ENCODE results near the gene RIPK4.

Gene RIPK4

DNA sequence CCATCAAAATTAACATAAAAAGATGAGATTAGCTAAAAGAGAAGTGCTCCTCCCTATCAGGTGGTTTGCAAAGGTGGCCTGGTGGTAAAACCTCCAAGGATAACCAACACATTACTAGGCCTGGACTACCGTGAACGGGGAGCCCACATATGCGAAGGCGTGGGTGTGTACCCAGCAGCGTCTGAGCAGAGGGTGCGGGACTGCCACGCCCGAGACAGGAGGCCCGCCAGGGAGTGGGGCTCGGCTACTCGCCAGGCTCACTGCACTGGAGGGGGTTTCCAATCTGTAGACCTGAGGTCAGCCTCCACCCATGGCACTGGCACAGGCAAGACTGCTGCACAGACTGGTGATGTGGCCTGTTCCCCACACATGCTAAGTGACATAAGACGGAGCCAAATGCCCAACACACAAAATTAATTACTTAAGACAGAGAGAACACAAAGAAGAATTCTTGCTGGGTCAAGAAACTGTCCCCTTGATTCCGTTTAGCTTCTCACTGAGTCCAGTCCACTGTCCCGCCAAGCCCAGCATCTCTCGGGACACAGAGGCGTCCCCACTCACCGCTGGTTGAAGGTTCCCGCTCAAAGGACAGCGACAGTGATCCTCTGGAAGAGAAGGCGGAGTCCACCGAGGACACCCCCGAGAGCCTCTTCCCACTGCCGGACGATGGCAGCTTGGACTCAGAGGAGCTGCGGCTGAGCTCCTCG lies 23.4 kb downstream of the RIPK4 start:
- in situ Hi-C loops (cut with HindIII; ENCODE audit: low sequenced_read_pairs) = no loop called here

DNA sequence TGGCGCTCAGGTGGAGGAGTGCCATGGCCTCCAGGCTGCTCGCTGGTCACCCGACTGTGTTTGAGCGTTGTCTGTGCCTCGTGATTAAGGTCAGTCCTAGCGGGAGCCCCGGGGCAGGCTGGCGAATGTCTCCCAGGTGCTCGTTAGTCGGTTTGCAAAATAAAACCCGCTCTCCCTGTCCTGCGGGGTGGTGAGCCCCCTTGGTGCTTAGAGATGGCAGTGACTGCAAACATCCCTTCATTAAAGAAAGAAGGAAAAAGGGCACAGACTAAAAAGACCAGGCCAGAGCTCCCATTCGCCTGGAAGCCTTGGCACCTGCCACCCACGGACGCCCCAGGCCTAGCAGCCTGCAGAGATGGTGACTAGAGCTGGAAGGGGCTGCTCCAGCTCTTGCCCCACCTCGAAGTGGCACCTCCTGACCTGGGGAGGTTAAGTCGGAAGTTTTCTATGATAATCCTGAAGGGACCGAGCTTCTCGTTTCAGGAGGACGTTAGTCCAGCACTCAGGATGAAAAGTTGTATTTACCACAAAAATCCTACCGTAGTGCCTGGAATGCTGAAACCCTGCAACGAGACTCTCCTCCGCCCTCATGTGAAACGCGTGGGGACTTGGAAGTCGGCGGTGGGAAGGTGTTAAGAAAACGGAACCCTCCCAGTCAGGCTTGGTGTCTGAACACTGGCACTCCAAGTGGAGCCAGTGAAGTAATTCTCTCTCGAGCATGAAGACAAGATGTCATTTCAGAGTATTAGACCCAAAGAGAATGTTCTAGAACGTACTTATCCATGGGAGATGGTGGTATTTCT lies 24.6 kb downstream of the RIPK4 start:
- in situ Hi-C loops (cut with HindIII; ENCODE audit: low sequenced_read_pairs) = no loop called here

DNA sequence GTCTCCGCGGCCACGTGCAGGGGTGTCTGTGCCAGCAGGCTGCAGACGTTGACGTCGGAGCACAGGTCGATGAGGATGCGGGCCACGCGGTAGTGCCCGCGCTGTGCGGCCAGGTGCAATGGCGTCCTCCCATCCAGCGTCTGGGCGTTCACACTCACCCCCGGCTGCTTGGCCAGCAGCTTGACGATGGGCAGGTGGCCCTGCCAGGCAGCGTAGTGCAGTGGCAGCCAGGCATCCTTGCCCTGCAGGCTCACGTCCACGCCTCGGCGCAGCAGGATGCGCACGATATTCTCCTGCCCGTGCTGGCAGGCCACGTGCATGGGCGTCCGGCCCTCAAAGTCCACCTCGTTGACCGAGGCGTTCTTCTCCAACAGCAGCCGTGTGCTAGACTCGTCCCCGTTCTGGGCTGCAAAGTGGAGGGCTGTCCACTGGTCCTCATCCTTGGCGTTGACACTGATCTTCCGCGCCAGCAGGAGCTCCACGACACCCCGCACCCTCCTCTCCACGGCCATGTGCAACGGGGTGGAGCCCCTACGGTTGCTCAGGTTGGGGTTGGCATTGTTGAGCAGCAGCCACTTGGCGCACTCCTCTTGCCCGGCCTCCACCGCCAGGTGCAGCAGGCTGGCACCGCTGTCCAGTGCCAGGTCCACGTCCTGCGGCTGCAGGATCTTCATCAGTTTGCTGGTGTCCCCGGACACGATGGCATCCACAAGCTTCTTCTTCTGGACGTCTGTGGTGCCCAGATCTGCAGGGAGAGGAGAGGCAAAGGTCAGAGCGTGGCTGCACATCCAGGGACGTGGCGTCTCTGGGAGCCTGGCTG lies 25.4 kb downstream of the RIPK4 start:
- in situ Hi-C loops (cut with HindIII; ENCODE audit: low sequenced_read_pairs) = no loop called here

DNA sequence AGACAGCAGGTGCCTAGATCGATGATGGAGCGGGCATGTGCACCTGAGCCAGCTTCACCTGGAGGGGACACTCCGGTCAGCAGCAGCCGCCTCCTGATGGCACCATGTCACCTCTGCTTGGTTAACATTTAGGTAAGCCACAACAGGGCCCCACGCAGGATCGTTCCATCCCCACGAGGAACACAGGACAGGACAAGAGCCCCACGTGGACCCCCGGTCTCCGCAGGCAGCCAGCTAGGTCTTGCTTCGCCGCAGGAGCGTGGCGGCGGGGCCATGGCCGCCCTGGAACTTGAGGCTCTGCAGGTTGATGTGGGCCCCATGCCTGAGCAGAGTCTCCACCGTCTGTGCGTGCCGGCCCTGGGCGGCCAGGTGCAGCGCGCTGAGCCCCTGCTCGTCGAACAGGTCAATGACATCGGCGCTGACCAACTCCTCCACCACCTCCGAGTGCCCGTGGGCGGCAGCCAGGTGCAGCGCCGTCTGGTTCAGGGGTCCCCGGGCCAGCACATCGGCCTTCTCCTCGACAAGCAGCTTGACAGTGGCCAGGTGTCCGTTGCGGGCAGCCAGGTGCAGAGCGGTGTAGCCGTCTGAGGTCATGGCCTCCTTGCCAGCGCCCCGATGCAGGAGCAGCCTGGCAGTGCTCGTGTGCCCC lies 26.1 kb downstream of the RIPK4 start:
- in situ Hi-C loops (cut with HindIII; ENCODE audit: low sequenced_read_pairs) = no loop called here

DNA sequence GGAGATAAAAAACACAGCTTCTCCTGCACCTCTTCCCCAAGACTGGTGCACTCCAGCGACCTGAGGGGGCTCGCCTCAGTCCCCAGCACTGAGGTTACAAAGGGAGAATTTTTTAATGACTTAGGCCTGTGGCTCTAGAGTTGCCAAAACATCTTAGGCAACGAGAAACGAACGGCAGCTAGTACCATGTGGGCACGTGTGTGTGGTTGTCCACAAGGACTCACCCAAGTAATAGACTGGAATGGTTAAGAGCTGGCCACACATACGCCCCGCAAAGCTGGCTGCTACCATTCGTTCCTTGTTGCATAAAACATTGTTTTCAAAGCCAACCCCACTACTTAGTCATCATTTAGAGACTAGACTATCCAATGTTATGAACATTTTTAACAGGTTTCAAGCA lies 26.9 kb downstream of the RIPK4 start:
- in situ Hi-C loops (cut with HindIII; ENCODE audit: low sequenced_read_pairs) = loop anchor here (10.0 kb wide), 1 partner anchor 215 kb away; no protein-coding TSS in a partner anchor

DNA sequence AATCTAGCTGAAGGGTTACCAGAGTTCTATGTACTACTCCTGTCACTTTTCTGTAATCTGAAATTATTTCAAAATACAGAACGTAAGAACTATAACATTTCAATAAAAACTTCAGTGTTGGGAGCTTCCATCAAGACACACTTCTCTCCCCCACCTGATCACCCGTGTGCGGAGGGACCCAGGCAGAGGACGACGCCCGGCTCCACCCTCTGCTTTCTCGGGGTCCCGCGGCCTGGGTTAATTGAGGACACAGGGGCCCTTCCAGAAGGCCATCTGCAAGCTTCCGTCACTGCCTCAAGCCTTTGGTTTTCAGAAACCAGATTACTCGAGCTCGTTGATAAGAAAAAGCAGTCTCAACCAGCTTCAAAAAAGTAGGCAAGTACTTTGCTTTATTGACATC lies 27.8 kb downstream of the RIPK4 start:
- in situ Hi-C loops (cut with HindIII; ENCODE audit: low sequenced_read_pairs) = loop anchor here (10.0 kb wide), 1 partner anchor 214 kb away; no protein-coding TSS in a partner anchor

DNA sequence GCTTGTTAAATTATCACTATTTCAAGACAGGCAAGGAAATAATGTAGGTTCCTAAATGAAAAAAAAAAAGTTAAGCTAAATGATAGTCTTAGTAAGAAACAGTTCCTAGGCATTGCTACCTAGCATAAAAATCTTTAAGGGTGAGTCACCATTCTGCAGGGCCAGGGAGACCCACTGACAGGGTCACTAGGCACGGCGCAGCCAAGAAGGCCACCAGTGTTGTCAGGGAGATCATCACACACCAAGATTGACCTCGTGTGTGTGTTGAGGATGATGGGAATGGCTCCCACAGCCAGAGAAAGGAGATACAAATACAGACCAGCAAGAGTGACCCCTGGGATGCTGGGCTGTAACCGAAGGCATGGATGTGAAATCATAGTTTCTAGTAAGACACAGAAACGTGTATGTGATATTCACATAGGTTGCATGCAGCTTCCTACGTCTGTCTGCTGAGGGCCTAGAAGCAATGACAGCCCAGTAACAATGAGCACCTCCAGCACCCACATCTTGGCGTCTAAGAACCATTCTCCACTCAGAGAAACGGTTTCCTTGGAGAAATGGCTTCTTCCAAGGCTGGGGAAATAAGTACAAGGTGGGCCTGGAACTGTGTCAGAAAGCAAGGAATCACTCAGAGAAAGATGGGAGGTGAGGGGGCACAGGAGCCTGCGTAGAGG lies 29.1 kb downstream of the RIPK4 start:
- in situ Hi-C loops (cut with HindIII; ENCODE audit: low sequenced_read_pairs) = loop anchor here (10.0 kb wide), 1 partner anchor 213 kb away; no protein-coding TSS in a partner anchor

DNA sequence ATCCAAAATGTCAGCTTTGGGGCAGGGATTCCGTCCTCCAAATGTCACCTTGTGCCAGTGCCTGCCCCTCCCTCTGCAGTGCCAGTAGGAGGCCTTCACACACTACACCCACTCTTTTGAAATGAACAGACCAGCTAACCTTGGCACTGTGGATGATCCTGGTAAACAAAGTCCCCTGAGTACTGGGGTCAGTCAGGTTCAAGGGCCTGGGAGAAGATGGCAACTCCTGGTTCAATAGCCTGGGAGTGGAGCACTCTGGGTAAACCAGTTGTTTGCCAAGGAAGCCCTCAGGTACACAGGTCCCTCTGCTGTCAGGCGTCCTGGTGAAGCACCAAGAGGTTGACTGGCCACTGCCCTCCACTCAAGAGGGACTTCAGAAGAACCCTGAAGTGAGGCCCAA lies 30.4 kb downstream of the RIPK4 start:
- in situ Hi-C loops (cut with HindIII; ENCODE audit: low sequenced_read_pairs) = loop anchor here (10.0 kb wide), 1 partner anchor 212 kb away; no protein-coding TSS in a partner anchor

DNA sequence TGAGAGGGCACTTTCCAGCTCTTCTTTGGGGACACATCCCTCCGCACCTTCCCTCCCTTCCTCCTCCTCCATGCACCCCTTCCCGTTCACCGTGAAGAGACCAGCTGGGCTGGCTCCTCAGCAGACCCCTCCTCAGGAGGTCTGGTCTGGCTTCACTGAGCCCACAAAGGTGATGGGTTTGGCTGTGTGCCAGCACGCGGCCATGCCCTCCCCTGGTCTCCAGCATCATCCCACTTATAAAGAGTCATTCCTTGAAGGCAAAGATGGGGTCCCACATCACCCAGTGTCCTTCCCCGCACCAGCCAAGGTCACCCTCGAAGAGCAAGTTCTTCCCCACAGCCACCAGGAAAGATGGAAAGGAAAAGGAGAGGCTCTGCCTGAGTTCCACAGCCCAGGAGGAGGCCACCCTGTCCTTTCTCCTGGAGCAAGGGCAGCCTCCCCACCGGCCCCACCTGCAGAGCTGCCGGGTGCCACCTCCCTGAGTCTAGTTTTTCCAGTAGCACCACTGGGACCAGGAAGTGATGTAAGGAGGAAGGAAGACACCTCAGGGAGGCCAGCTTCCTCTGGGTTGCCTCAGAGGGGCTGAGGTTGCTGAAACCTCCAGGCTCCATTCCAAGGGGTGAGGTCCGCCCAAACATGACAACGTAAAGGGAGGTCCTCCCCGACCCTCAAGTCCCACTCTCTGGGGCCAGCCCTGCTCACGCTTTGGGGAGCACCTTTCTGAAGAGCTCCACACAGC lies 32.7 kb downstream of the RIPK4 start:
- in situ Hi-C loops (cut with HindIII; ENCODE audit: low sequenced_read_pairs) = loop anchor here (5.0 to 10.0 kb wide), 2 partner anchors 33 to 209 kb away; partner anchors contain the start of gene RIPK4

DNA sequence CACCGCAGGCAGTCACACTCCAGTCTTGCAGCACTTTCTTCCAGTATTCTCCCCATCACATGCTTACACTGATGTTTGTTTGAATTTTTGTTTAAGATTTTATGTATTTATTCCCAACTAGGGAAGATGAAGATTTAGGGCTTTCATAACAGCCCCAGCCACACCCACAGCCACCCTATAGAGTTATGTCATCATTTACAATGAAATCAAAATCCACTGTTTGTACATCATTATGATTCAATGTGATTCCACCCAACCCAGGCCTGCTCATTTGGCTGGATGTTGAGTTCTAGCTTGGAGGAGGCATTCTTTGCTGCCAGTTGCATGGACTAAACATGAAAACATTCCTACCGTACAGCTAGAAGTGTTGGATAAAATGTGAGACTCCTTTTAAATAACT lies 35.8 kb downstream of the RIPK4 start:
- in situ Hi-C loops (cut with HindIII; ENCODE audit: low sequenced_read_pairs) = loop anchor here (5.0 to 10.0 kb wide), 2 partner anchors 36 to 206 kb away; partner anchors contain the start of gene RIPK4

DNA sequence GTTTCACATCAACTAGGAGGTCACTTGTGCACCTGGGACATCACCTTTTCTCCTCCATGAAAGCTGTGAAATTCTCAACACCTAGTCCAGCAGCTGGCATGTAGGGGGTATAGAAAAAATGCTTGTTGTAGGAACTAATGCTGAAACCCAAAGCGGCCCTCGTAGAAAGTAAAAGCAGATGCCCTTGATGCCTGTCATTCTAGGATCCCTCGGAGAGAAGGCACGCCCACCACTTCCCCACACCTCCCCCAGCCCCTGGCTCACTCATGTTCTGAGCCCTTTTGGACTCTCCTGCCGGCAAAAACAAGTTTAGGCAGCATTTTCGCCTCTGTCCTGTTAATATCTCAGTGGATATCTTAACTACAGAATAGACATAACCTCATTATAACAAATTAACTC lies 36.5 kb downstream of the RIPK4 start:
- in situ Hi-C loops (cut with HindIII; ENCODE audit: low sequenced_read_pairs) = loop anchor here (5.0 to 10.0 kb wide), 2 partner anchors 37 to 206 kb away; partner anchors contain the start of gene RIPK4

DNA sequence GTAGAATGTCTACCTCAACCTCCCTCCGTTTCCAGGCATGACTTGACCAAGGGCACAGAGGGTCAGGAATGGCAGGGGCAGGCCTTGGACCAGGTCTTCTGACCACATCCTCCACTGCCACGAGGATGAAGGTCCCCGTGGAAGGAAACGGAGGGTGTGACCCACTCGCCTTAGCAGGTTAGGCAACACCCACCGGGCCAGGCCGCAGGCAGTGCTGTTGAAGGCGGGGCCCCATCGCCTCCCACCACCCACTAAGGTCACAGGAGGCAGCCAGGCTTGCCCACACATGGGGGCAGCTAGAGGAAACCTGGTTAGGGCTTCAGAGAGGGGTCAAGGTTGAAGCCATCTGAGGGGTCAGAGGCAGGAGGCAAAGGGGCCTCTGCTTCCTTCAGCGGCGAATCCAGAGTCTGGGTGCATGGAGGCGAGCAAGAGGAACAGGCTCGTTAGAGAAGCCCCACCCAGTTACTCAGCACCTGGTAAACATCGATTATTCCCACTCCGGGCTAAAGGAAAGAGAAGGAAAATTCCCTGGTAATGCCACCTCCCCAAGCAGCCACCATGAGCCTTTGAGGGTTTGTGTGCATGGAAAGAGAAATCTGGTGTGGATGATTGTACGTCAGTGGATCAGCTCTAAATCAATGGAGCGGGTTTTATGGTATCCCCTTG lies 37.0 kb downstream of the RIPK4 start:
- in situ Hi-C loops (cut with HindIII; ENCODE audit: low sequenced_read_pairs) = loop anchor here (5.0 to 10.0 kb wide), 2 partner anchors 37 to 205 kb away; partner anchors contain the start of gene RIPK4

DNA sequence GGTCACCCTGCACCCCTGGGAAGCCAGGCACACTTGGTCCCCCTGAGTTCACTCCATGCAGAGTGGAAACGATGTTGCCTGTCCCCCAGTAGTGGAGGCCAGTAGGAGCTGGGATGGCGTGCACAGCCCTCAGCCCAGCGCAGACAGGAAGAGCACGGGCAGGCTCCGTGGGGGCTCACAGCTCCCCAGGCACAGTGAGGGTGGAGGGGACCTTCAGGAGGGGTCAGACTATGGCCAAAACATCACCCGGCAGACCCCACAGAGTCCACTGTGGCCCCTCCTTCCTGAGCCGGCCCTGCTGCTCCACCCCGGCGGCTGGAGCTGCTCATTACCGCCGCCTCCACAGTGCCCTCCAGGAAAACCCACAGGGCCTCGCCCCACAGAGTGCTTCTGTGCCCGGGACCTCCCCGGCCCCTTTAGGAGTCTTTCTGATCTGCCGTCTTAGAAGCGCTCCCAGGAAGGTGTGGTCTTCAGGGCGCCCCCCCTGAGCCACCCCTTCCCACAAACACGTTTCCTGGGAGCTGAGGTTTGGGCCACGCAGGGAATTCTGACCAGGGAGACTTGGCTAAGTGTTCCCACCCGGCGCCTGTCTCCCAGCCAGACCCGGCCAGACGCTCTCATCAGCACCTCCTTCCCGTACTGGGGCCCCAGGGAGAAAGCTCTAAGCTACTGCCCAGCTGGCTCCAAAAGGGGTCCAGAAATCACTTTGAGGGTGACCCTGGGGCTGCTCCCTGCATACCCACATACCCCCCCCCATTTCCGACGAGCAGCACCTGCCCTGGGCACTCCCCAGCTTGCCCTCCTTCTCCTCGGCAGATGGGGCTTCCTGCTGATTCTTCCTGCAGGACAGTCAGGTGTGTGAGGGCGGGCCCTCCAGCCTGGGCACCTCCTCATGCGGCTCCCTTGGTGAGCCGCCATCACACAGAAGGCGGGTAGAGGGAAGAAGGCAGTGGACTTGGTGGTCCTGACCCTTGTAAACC lies 38.8 kb downstream of the RIPK4 start:
- in situ Hi-C loops (cut with HindIII; ENCODE audit: low sequenced_read_pairs) = no loop called here

DNA sequence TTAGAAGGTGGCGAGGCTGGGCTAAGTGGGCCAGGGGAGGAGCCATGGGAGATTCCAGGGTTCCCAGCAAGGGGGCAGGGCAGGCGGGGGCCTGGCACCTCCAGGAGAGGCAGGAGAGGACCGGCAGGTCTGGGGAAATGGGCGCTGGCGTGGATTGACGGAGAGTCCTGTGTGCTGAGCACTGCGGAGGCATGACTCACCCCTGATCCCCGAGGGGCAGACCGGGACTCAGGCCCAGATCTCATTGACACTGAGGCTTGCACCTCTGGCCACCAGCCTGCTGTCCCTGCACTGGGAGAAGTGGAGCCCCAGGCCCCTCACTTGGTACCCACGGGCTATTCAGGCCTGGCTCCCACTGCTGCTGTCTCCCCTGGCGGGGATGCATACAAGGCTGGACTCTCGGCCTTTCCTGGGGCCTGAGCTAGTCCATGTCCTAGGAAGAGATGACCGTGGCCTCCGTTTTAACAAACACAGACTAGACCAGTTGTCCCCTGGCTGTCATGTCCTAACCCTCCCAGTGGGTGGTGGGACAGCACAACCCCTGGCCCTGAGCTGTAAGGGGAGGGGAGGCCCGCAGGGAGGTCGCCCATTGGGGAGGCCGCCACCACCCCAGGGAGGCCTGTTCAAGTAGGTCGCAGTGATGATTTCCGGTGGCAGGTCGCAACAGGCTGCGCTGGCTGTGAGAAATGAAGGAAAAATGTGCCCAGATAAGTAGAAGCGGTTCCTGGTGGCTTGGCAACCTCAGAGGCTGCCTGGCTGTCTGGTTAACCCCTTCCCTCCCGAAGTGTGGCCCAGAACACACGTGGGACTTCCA lies 39.7 kb downstream of the RIPK4 start:
- in situ Hi-C loops (cut with HindIII; ENCODE audit: low sequenced_read_pairs) = no loop called here

DNA sequence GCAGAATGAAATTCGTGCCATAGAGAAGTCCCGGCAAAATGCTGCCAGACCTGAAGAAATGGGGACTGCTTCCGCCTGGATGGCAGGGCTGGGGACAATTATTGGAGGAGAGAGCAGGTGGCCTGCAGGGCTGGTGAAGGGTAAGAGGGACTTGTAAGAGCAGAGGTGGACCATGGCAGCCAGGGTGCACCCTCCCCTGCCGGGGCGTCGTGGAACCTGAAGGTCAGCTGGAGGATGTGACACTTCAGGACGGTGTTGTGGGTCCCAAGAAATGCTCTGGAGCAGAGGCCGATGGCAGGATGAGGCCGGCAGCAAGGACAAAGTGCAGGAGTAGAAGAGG lies 40.3 kb downstream of the RIPK4 start:
- in situ Hi-C loops (cut with HindIII; ENCODE audit: low sequenced_read_pairs) = no loop called here

DNA sequence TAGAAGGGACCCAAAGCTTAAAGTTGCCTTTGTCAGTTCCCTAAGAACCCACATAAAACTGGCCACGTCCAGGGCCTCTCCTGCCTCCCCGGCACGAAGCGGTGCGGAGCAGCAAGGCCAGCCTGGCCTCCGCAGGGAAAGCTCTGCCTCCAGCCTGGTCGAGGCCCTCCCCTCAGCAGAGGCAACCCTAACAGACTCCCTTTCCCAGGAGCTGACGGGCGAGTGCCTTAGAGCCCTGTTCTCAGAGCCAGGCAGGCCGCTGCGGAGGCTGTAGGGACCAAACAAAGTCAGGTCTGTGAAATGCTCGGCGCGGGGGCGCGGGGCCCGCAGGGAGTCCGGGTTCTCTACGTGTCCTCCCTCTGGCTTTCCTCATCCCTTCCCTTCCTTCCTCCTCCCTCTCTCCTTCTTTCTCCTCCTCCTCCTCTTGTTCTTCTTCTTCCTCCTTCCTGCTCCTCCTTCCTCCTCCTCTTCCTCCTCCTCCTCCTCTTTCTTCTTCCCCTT lies 40.7 kb downstream of the RIPK4 start:
- in situ Hi-C loops (cut with HindIII; ENCODE audit: low sequenced_read_pairs) = no loop called here

Data from DLD1 (cell line).